Fibroblast of lung (primary cell): Measurements from ENCODE around the gene CAMTA1. TPM values are rescaled to one million over a fixed set of nuclear protein-coding genes. Genes with fewer than 3 reads are reported as not detected.

Source experiments
- DNase-seq, 2 donors: peaks; one replicate each; pipeline versions ENCODE4 v3.0.0 to v3.0.0-alpha.2; 2010; ENCODE audit warnings: low read depth in 2 of 2
- H2AFZ ChIP-seq: 2 replicates; pipeline ENCODE4 v1.5.1; 2012; ENCODE audit warnings: low read length, control low read depth, inconsistent platforms
- H3K27ac ChIP-seq: 2 replicates; pipeline ENCODE4 v1.5.1; 2011; ENCODE audit warnings: low read length, control low read depth; ENCODE audit not compliant: insufficient read depth
- H3K27me3 ChIP-seq: 2 replicates; pipeline ENCODE4 v1.5.1; 2011; ENCODE audit warnings: mild to moderate bottlenecking, low read length; ENCODE audit not compliant: control insufficient read depth, insufficient read depth
- H3K36me3 ChIP-seq: 2 replicates; pipeline ENCODE4 v1.5.1; 2011; ENCODE audit warnings: low read length; ENCODE audit not compliant: control insufficient read depth, insufficient read depth
- H3K4me1 ChIP-seq: 2 replicates; pipeline ENCODE4 v1.5.1; 2011; ENCODE audit warnings: low read length; ENCODE audit not compliant: control insufficient read depth, insufficient read depth; ENCODE audit errors: extremely low read depth
- H3K4me2 ChIP-seq: 2 replicates; pipeline ENCODE4 v1.5.1; 2011; ENCODE audit warnings: low read length, control low read depth; ENCODE audit not compliant: insufficient read depth; ENCODE audit errors: extremely low read depth
- H3K4me3 ChIP-seq, 4 experiments: fragments of 200-600 bp in 1 of 4; sonication (generic) in 1 of 4; replicated peaks in 1 of 4; 2 replicates each; pipeline ENCODE4 v1.5.1; 2011 to 2016; ENCODE audit warnings: low read length in 4 of 4, low read depth in 3 of 4, mild to moderate bottlenecking in 3 of 4, control low read depth in 2 of 4, inconsistent platforms in 1 of 4, mixed read lengths in 1 of 4; ENCODE audit not compliant: insufficient read depth in 1 of 4; ENCODE audit errors: control extremely low read depth in 1 of 4
- H3K79me2 ChIP-seq: 2 replicates; pipeline ENCODE4 v1.5.1; 2012; ENCODE audit warnings: mild to moderate bottlenecking, low read length, inconsistent platforms; ENCODE audit not compliant: control insufficient read depth, insufficient read depth
- H3K9ac ChIP-seq: 2 replicates; pipeline ENCODE4 v1.5.1; 2011; ENCODE audit warnings: mild to moderate bottlenecking, low read length, control low read depth; ENCODE audit not compliant: insufficient read depth
- H3K9me3 ChIP-seq: 2 replicates; pipeline ENCODE4 v1.5.1; 2012; ENCODE audit warnings: low read depth, low read length; ENCODE audit not compliant: control insufficient read depth, insufficient read depth
- H4K20me1 ChIP-seq: 2 replicates; pipeline ENCODE4 v1.5.1; 2011; ENCODE audit warnings: low read length; ENCODE audit not compliant: control insufficient read depth, insufficient read depth; ENCODE audit errors: extremely low read depth
- EZH2 ChIP-seq: IDR thresholded peaks from 2 replicates; pipeline ENCODE4 v1.5.1; 2012; ENCODE audit warnings: low read length, control low read depth, mild to moderate bottlenecking; ENCODE audit errors: missing control alignments
- polyA plus RNA-seq, 2 donors: library from polyadenylated mRNA; depleted of rRNA in 1 of 2; stranded (reverse) in 1 of 2; unstranded in 1 of 2; fragments of >200 nt; gene quantifications; 2 replicates each; pipeline ENCODE4 v1.2.1, GENCODE V29; 2011 to 2012; ENCODE audit warnings: missing spikeins in 1 of 2
- total RNA-seq: library from RNA; depleted of rRNA; stranded (reverse); fragments of >200 nt; gene quantifications from 2 replicates; pipeline ENCODE4 v1.2.1, GENCODE V29; 2014
- TF ChIP-seq, protein P1 (sequence below), 2 donors: IDR thresholded peaks in 1 of 2; conservative IDR thresholded peaks in 1 of 2; 1 replicate in 1 of 2; 2 replicates in 1 of 2; pipeline ENCODE4 v1.5.1; 2011 to 2012; ENCODE audit warnings: low read length in 2 of 2, control low read depth in 1 of 2, inconsistent platforms in 1 of 2, low read depth in 1 of 2, mild to moderate bottlenecking in 1 of 2

The CAMTA1 gene
- total and polyA plus RNA-seq, 2 donors (not counting 1 experiment from before 2014, with no cell fraction given): 47.6 to 86.0 TPM

- no peak overlapping the region for H3K9ac ChIP-seq
- no peaks in the 10 kb centered on the region for H3K36me3 ChIP-seq
- no peaks in the 10 kb centered on the region for H3K4me1 ChIP-seq
- no peaks in the 10 kb centered on the region for H3K79me2 ChIP-seq
- TF ChIP-seq EZH2: no peak
- TF ChIP-seq, protein P1, sequence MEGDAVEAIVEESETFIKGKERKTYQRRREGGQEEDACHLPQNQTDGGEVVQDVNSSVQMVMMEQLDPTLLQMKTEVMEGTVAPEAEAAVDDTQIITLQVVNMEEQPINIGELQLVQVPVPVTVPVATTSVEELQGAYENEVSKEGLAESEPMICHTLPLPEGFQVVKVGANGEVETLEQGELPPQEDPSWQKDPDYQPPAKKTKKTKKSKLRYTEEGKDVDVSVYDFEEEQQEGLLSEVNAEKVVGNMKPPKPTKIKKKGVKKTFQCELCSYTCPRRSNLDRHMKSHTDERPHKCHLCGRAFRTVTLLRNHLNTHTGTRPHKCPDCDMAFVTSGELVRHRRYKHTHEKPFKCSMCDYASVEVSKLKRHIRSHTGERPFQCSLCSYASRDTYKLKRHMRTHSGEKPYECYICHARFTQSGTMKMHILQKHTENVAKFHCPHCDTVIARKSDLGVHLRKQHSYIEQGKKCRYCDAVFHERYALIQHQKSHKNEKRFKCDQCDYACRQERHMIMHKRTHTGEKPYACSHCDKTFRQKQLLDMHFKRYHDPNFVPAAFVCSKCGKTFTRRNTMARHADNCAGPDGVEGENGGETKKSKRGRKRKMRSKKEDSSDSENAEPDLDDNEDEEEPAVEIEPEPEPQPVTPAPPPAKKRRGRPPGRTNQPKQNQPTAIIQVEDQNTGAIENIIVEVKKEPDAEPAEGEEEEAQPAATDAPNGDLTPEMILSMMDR (conservative IDR thresholded peaks at IDR 0.05 in 1 of 2, IDR thresholded peaks at IDR 0.05 in 1 of 2; ENCODE audit: low read depth in 1 of 2, low read length in 2 of 2): no peak
- H2AFZ ChIP-seq: no peak overlapping the region
- H3K9me3 ChIP-seq: no peaks in the 10 kb centered on the region
- no peak overlapping the region for H3K4me3 ChIP-seq
- H3K27ac ChIP-seq: no peak overlapping the region
- no peaks in the 10 kb centered on the region for H4K20me1 ChIP-seq
- no peak for DNase-seq
- no peak overlapping the region for H3K4me2 ChIP-seq
- H3K27me3 ChIP-seq: no peaks in the 10 kb centered on the region
Observed at GRCh38 chr1:7077970-7078369, 292.7 kb downstream of the CAMTA1 start.

GRCh38 chr1:7079637-7080036 lies 294.4 kb downstream of the CAMTA1 start:
- Histone ChIP-seq H3K4me2 (no peak overlapping the region), H3K4me3 (no peak overlapping the region), H3K4me1 (no peaks in the 10 kb centered on the region), H3K36me3 (no peaks in the 10 kb centered on the region), H4K20me1 (no peaks in the 10 kb centered on the region), H3K27ac (no peak overlapping the region), H3K9ac (no peak overlapping the region), H3K9me3 (no peaks in the 10 kb centered on the region), H2AFZ (no peak overlapping the region), H3K27me3 (no peaks in the 10 kb centered on the region), H3K79me2 (no peaks in the 10 kb centered on the region)
- DNase-seq: no peak
- no peak for TF ChIP-seq EZH2
- TF ChIP-seq, protein P1 (conservative IDR thresholded peaks at IDR 0.05 in 1 of 2, IDR thresholded peaks at IDR 0.05 in 1 of 2; ENCODE audit: low read depth in 1 of 2, low read length in 2 of 2): no peak

GRCh38 chr1:7084232-7084894 lies 299.1 kb downstream of the CAMTA1 start:
- Histone ChIP-seq H3K9ac (no peak overlapping the region), H3K27ac (no peak overlapping the region), H4K20me1 (no peaks in the 10 kb centered on the region), H3K4me3 (no peak overlapping the region), H2AFZ (no peak overlapping the region), H3K36me3 (no peaks in the 10 kb centered on the region), H3K9me3 (no peaks in the 10 kb centered on the region), H3K4me2 (no peak overlapping the region), H3K79me2 (no peaks in the 10 kb centered on the region), H3K4me1 (no peaks in the 10 kb centered on the region), H3K27me3 (no peaks in the 10 kb centered on the region)
- DNase-seq: no peak
- TF ChIP-seq EZH2: no peak
- TF ChIP-seq, protein P1 (conservative IDR thresholded peaks at IDR 0.05 in 1 of 2, IDR thresholded peaks at IDR 0.05 in 1 of 2; ENCODE audit: low read depth in 1 of 2, low read length in 2 of 2): no peak
